Posterior vena cava (tissue), 2 donors: ENCODE results near the gene RRAS. TPM values are rescaled to one million over a fixed set of nuclear protein-coding genes. Genes with fewer than 3 reads are reported as not detected.
A peak's percentile ranks its signal among the peaks of the same experiment; 100 is the strongest.

Experiments used
- DNase-seq: peaks from one replicate; pipeline ENCODE4 v3.0.0-alpha.2; 2020; ENCODE audit warnings: low spot score
- intact Hi-C, 2 donors: fragments of 100-400 bp; cut with DNase I; formaldehyde crosslinking; loops; one replicate each; pipeline versions ENCODE4 v1.14.1 to v1.14.2; 2022 to 2023
- total RNA-seq, 2 donors: library from RNA; stranded (reverse); fragmentation: NEBNext Ultra II Directional; extraction: Animal tissue kit (Norgen Biotek cat#: 25700); gene quantifications; one replicate each; pipeline ENCODE4 v1.2.1, GENCODE V29; 2021
- donor health status: DM: yes; HTN: yes; CAD: no.
- donor health status: DM: yes; HTN: yes; CAD: no.

RRAS gene
- total RNA-seq, 2 donors from 2014 or later = 124 to 173 TPM

DNA sequence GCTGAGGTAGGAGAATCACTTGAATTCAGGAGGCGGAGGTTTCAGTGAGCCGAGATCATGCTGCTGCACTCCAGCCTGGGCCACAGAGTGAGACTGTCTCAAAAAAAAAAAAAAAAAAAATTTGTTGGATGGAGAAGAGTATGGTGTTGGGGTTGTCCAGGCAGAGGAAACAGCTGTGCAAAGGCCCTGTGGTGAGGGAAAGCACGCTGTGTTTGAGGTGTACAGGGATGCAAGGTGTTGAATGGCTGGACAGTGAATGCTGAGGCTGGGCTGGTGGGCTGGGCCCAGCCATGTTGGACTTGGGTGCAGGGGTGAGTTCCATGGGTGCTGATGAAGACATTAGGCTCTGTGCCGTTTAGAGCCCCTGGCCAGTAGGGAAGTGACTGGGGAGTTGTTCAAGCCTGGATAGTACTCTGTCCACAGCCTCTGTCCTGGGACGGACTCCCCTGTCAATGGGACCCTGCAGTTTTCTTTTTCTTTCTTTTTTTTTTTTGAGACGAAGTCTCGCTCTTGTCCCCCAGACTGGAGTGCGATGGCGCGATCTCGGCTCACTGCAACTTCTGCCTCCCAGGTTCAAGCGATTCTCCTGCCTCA lies 30.3 kb downstream of the RRAS start:
- intact Hi-C loops = no loop called here
- no peak for DNase-seq

DNA sequence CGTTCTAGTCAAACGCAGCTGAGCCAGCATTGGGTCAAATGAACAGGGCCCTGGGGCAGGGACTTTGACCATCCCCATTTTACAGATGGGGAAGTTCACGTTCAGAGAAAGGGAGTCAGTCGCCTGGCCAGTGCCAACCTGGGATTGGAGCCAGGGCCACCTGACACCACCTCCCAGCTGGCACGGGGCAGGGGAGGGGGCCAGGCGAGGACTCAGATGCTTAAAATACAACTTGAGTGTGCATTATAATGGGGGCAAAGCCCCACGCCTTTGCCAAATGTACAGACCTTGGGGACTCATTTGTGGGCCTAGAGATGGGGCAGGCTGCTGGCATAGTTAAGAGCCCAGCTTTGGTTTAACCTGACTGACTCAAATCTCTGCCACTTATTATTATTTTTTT lies 34.3 kb downstream of the RRAS start:
- intact Hi-C loops = no loop called here
- no peak for DNase-seq

DNA sequence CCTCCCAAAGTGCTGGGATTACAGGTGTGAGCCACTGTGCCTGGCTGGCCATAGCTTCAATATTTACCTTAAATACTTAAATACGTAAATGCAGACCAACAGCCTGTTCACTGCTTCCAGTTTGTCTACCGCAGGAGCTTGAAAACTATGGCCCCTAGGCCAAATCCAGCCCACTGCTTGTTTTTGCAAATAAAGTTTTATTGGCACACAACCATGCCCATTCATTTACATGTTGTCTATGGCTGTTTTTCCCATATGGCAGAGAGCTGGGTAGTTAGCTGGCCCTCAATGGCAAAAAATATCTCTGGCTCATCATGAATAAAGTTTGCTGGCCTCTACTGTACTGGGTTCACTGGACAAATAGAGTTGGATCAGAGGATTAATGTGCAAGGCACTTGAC lies 37.1 kb downstream of the RRAS start:
- no peak for DNase-seq
- intact Hi-C loops = no loop called here

DNA sequence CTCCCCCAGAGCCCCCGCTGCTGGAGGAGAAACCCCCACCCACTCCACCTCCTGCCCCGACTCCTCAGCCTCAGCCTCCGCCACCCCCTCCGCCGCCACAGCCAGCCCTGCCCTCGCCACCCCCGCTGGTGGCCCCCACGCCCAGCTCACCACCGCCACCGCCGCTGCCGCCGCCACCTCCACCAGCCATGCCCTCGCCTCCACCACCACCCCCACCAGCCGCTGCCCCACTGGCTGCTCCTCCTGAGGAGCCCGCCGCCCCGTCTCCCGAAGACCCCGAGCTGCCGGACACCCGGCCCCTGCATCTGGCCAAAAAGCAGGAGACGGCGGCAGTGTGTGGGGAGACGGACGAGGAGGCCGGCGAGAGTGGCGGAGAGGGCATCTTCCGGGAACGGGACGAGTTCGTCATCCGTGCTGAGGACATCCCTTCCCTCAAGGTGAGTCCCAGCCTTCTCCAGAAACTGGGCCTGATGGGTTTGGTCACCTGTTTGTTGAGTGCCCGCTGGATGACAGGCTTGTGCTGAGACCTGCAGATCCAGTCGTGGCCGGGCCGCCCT lies 38.4 kb downstream of the RRAS start:
- intact Hi-C loops = no loop called here

DNA sequence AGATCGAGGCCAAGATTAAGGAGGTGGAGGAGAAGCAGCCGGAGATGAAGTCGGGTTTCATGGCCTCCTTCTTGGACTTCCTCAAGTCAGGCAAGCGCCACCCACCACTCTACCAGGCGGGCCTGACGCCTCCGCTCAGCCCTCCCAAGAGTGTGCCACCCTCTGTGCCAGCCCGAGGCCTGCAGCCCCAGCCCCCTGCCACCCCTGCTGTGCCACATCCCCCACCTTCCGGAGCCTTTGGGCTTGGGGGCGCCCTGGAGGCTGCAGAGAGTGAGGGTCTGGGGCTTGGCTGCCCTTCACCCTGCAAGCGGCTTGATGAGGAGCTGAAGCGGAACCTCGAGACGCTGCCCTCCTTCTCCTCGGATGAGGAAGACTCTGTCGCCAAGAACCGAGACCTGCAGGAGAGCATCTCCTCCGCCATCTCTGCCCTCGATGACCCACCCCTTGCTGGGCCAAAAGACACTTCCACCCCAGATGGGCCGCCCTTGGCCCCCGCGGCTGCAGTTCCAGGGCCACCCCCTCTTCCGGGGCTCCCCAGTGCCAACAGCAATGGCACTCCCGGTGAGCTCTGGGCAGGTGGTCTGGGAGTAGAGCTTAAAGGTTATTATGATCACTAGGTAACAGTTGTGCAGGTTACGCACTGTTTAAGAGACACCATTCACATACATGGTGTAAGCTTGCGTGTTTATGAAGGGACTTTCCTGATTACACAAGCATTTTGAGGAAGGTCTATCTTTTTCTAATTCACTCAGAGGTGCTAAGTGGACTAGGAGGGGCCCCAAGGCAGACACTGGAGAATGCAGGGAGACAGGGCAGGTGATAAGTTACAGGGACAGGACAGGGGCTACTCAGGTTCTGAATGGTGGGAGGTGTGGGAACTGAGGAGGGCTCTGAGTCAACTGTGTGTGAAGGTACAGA lies 40.3 kb downstream of the RRAS start:
- intact Hi-C loops = no loop called here
- DNase-seq = no peak

More for the DNA sequence above, 38.4 kb downstream of the RRAS start:
- DNase-seq = no peak

DNA sequence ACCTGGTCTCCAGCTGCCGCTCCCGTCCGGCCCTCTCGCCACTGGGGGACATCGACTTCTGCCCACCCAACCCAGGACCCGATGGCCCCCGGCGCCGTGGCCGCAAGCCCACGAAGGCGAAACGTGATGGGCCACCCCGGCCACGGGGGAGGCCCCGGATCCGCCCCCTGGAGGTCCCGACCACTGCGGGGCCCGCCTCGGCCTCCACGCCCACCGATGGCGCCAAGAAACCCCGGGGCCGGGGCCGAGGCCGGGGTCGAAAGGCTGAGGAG lies 42.3 kb downstream of the RRAS start:
- intact Hi-C loops = no loop called here
- no peak for DNase-seq

DNA sequence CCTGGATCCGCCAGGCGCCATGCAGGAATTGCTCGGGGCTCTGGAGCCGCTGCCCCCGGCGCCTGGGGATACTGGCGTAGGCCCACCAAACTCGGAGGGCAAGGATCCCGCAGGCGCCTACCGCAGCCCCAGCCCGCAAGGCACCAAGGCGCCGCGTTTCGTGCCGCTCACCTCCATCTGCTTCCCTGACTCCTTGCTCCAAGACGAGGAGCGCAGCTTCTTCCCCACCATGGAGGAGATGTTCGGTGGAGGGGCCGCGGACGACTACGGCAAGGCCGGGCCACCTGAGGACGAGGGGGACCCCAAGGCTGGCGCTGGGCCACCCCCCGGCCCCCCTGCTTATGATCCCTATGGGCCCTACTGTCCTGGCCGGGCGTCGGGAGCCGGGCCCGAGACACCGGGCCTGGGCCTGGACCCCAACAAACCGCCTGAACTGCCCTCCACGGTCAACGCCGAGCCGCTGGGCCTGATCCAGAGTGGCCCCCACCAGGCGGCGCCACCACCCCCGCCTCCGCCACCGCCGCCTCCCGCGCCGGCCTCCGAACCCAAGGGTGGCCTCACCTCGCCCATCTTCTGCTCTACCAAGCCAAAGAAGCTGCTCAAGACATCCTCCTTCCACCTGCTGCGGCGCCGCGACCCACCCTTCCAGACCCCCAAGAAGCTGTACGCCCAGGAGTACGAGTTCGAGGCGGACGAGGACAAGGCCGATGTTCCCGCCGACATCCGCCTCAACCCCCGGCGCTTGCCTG lies 42.8 kb downstream of the RRAS start:
- DNase-seq = no peak

DNA sequence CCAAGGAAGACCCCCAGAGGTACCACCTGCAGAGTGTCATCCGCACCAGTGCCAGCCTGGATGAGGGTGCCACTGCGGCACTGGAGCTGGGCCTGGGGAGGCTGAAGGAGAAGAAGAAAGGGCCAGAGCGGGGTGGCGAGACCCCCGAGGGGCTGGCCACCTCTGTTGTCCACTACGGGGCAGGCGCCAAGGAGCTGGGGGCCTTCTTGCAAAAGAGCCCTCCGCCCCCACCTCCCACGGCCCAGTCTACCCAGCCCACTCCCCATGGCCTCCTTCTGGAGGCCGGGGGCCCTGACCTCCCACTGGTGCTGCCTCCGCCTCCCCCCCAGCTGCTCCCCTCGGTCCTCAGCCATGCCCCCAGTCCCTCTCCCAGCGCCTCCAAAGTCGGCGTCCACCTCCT lies 43.5 kb downstream of the RRAS start:
- intact Hi-C loops = no loop called here
- no peak for DNase-seq

More for the DNA sequence above, 42.8 kb downstream of the RRAS start:
- intact Hi-C loops = no loop called here

DNA sequence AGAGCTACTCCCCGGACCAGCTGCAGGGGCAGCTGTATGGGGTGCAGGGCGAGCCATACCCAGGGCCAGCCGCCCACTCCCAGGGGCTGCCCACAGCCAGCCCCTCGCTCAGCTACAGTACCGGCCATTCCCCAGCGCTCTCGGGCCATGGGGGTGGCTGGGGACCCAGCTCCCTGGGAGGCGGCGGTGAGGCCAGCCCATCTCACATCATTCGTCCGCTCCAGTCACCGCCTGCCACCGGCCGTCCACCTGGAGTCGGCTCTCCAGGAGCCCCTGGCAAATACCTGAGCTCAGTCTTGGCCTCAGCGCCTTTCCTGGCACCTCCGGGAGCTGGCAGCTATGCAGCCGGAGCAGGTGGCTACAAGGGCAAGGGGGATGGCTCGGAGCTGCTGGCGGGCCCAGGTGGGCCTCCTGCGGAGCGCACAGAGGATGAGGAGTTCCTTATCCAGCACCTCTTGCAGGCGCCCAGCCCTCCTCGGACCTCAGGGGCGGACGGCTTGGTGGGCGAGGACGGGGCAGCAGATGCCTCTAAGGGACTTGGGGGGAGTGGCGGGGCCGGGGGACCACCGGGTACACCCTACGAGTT lies 44.0 kb downstream of the RRAS start:
- intact Hi-C loops = no loop called here
- DNase-seq = no peak

DNA sequence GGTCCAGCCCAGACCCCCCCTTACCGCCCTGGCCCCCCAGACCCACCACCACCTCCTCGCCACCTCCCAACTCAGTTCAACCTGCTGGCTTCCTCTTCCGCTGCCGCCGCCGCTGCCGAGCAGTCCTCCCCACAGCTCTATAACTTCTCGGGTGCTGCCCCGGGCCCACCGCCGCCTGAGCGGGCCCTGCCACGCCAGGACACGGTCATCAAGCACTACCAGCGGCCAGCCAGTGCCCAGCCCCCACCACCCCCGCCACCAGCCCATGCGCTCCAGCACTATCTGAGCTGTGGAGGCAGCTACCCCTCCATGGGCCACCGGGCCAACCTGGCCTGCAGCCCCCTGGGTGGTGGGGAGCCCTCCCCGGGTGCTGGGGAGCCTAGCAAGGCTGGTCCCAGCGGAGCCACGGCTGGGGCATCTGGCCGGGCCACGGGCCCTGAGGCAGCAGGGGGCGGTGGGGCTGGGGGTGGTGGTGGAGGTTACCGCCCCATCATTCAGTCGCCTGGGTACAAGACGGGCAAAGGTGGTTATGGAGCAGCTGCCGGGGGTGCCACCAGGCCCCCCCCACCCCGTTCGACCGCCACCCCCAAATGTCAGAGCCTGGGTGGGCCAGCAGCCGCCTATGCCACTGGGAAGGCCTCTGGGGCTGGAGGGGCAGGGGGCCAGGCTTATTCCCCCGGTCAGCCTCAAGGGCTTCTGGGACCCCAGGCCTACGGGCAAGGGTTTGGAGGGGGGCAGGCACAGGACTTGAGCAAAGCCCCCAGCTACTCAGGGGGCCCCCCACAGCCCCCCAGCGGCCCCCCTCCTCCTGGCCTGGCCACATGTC lies 44.7 kb downstream of the RRAS start:
- intact Hi-C loops = loop anchor here (5.0 kb wide), 1 partner anchor 42 kb away; no protein-coding TSS in a partner anchor
- no peak for DNase-seq

DNA sequence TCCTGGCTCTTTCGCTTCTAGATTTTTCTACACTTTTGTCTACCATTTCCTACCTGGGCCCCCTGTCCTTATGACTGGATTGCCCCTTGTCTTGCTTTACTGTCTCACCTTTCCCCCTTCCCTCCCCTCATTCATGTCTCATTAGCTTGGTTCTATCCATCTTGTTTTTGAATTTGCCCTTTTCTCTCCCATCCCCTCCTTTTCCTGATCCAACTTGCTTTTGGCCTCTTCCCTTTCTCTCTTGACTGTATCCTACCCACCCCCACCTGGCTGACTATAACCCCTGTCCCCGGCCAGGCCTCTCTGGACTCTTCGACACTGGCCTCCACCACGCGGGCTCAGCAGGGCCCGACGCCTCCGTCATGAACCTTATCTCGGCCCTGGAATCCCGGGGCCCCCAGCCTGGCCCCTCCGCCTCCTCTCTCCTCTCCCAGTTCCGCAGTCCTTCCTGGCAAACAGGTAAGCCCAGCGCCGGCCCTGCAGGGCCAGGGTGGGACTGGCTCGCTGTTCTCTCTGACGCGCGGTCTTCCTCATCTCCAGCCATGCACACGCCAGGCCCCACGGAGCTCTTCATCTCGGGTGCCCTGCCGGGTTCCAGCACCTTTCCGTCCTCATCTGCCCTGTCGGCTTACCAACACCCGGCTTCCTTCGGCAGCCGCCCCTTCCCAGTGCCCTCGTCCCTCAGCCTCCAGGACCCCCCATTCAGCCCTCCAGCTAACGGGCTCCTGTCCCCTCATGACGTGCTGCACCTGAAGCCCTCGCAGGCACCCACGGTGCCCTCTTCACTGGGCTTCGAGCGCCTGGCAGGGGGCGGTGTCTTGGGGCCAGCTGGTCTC lies 45.6 kb downstream of the RRAS start:
- intact Hi-C loops = loop anchor here (5.0 kb wide), 1 partner anchor 43 kb away; no protein-coding TSS in a partner anchor

DNA sequence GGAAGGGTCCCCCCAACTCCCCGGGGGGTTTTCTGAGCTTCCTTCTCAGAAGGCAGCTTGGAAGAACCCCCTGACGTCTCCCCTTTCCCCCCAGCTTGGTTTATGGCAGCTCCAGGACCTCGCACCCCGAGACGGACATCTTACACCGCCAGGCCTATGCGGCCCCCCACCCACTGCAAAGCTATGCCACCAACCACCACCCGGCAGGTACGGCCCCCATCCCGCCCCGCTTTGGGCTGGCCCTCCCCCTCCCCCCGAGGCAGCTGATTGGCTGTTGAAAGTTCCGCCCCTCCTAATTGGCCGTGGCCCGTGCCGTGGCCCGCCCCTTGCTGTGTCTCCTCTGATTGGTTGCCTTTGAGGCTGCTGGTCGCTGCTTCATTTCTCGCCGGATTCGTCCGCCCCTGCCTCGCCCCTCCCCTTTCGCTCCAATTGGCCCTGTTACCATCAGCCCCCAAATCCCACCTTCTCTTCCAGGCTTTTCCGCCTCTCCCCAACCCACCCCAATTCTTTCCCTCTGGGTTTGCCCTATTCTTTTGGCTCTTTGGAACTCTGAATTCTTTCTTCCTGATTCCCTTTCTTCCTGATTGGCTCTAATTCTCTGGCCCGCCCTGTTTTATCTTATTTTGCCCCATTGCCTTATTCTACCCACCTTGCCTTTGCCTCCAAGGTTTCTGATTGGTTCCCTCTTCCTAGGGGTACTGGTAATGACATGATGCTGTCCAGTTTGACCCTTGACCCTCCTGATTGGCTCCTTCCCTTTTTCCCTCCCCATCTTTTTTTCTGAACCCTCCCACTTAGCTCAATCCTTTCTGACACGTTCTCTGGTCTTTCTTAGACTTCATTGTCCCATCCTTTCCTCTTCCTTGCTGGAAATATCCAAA lies 46.5 kb downstream of the RRAS start:
- peak; percentile 98 for DNase-seq
- intact Hi-C loops = loop anchor here (5.0 kb wide), 1 partner anchor 44 kb away; no protein-coding TSS in a partner anchor

More for the DNA sequence above, 45.6 kb downstream of the RRAS start:
- no peak for DNase-seq

DNA sequence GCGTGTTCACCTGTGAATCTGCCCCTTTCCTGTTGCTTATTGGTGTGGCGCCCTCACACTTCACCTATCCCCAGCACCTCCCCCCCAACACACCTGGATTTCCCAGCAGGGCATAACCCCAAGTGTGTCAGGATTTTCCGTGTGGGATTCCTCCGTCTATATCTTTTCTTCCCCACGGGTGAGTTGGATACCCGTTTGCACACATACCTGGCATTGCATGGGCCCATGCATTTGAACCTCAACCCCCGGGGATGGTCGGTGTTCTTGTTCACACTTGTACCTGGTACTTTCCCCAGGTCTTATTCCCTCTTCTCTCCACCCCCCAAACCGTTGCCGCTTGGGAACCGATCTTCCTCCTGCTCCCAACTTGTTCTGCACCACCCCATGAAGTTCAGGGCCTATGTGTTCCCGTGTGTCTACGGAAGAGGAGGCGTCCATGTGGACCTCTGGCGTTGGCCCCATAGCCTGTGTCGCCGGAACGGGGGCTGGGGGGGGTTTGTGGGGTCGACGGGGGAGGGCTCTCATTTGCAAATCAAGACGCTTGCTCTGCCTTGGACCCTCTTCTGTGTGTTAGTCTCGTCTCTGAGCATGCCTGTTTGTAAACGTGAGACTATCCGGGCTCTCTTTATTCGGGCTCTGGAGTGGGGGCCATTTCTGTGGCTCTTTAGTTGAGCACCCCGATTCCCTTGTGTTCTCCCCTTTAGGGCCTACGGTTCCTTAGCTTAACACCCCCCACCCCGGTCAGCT lies 47.3 kb downstream of the RRAS start:
- DNase-seq = no peak
- intact Hi-C loops = loop anchor here (5.0 kb wide), 1 partner anchor 45 kb away; no protein-coding TSS in a partner anchor

DNA sequence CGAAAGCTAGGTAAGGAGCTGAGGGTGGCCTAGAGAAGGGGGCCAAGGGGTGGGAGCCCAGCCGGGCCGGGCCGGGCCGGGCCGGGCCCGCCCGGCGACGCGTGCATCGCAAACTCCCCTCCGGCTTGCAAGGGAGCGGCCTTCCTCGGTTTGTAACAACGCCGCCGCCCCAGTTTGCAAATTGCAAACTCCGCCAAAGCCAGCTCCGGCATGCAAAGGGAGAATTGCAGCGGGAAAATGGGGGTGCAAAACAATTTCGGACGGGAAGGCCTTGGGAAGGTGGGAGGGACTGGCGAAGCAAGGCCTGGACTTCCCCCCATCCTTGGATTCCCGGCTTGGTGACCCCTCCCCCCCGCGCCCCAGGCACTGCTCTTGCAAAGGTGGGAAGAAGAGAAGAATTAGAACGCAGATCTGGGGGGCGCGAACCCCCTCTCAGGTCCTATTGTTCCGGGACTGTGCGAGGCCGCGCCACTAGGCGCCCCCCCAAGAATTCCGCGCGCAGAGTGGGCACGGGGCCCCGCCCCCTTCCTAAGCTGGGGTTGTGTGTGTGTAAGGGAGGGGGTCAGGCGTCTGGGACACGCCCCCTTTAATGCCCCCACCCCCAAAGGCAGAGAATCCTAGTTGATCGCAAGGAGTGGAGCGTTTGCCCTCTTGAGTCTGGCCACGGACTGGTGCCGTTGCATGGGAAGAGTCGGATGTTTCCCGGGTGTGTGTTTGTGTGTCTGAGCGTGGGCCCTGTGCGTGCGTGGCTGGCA lies 48.0 kb downstream of the RRAS start:
- intact Hi-C loops = loop anchor here (5.0 kb wide), 1 partner anchor 45 kb away; no protein-coding TSS in a partner anchor
- DNase-seq = no peak
